Aorta (tissue), 5 donors: Measurements from ENCODE around the gene SMPD3. TPM values are rescaled to one million over a fixed set of nuclear protein-coding genes. Genes with fewer than 3 reads are reported as not detected.
A peak's percentile ranks its signal among the peaks of the same experiment; 100 is the strongest.

Experiments
- ATAC-seq: fragments of 200-7000 bp; cut with Tn5 transposase; one replicate; pipeline ENCODE4 v1.9.1; 2022; ENCODE audit warnings: moderate library complexity; ENCODE audit not compliant: low FRiP score
- DNase-seq, 2 donors: peaks; one replicate each; pipeline ENCODE4 v3.0.0-alpha.2; 2020
- H3K27ac ChIP-seq, 2 donors: one replicate each; pipeline ENCODE4 v1.5.1; 2013; ENCODE audit warnings: low read length in 2 of 2, mild to moderate bottlenecking in 2 of 2, moderate library complexity in 2 of 2, control low read depth in 1 of 2, inconsistent platforms in 1 of 2, low read depth in 1 of 2
- H3K27me3 ChIP-seq, 2 donors: one replicate each; pipeline ENCODE4 v1.6.1; 2013; ENCODE audit warnings: control low read depth in 1 of 2, low read length in 1 of 2, mild to moderate bottlenecking in 1 of 2, moderate library complexity in 1 of 2; ENCODE audit not compliant: insufficient read depth in 2 of 2, control insufficient read depth in 1 of 2
- H3K36me3 ChIP-seq, 2 donors: one replicate each; pipeline ENCODE4 v1.6.1; 2013; ENCODE audit warnings: control low read depth in 1 of 2, low read length in 1 of 2, mild to moderate bottlenecking in 1 of 2; ENCODE audit not compliant: insufficient read depth in 2 of 2, control insufficient read depth in 1 of 2
- H3K4me1 ChIP-seq, 2 donors: one replicate each; pipeline ENCODE4 v1.6.1; 2013; ENCODE audit warnings: low read length in 2 of 2, control low read depth in 1 of 2, mild to moderate bottlenecking in 1 of 2, moderate library complexity in 1 of 2; ENCODE audit not compliant: insufficient read depth in 2 of 2, control insufficient read depth in 1 of 2
- H3K4me3 ChIP-seq, 2 donors: one replicate each; pipeline ENCODE4 v1.5.1; 2013; ENCODE audit warnings: low read length in 2 of 2, control low read depth in 1 of 2, mild to moderate bottlenecking in 1 of 2
- H3K9me3 ChIP-seq: one replicate; pipeline ENCODE4 v1.6.1; 2013; ENCODE audit warnings: mild to moderate bottlenecking, low read length; ENCODE audit not compliant: control insufficient read depth
- WGBS, 2 donors: extraction: QIAGEN DNeasy Blood & Tissue Kit; methylation state at CpG; one replicate each; pipeline ENCODE4 v1.1.7; 2013; 5-methylcytosine and 5-hydroxymethylcytosine counted together
- intact Hi-C, 2 donors: fragments of 100-400 bp; cut with DNase I; formaldehyde crosslinking; loops; one replicate each; pipeline versions ENCODE4 v1.14.2 to v1.15.0; 2022
- polyA plus RNA-seq, 2 donors: library from polyadenylated mRNA; stranded (reverse); fragments of 200-250 nt; gene quantifications; one replicate each; pipeline ENCODE4 v1.2.3, GENCODE V29; 2013
- total RNA-seq, 2 donors: library from RNA; stranded (reverse); fragmentation: NEBNext Ultra II Directional; extraction: Animal tissue kit (Norgen Biotek cat#: 25700); gene quantifications; one replicate each; pipeline ENCODE4 v1.2.1, GENCODE V29; 2021
- donor health status: healthy with polysubstance abuse.
- donor health status: Bipolar disorder and iron deficiency.
- donor health status: DM: no; HTN: no; CAD: no.
- donor health status: DM: no; HTN: no; CAD: no.
- donor health status: DM: yes; HTN: yes; CAD: no.

Gene SMPD3
- total and polyA plus RNA-seq, 4 donors, result 0.29 to 7.5 (median 1.1) TPM; not detected in 1

DNA sequence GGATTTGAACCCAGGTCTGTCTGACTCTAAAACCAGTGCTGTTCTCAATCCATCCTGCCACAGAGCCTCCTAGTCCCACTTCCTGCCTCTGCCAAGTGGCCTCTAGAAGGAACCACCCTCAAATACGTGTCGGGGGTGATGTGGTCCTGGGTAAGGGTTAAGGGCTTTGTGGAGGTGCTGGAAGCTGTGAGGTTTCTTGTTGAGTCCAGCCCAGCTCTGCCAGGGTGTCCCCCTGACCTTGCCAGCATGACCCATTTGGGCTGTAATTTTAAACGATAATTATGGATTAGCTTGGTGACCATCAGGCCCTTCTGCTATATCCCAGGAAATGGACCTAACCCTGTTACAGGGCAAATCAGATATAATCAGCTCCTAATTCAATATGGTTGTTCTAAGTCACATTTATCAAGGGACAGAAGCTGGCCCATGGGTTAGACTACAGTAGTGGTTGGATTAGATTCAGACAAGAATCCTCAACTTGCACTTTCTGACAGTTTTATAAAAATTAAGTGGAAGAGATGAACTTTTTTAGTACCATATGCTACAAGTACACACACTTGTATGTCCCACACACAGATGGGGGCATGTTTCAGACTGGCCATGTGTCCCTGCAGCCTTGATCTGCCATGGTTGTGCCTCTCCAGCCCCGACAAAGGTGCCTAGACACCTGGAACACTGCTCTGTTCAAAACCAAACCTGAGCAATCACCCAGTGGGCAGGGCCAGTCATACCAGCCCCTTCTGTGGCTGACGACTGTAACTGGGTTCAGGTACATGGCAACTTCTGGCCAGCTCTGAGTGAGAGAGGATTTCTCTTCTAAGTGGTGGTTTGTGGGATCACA, 48.0 kb downstream of the SMPD3 start:
- ATAC-seq, result no peak
- Histone ChIP-seq H3K9me3 (no peaks in the 10 kb centered on the region), H3K27me3 (no peaks in the 10 kb centered on the region), H3K4me1 (no peaks in the 10 kb centered on the region), H3K36me3 (no peaks in the 10 kb centered on the region), H3K27ac (no peak overlapping the region), H3K4me3 (no peak overlapping the region)
- DNase-seq, result peak in 1 of 2 donors; percentile 26
- intact Hi-C loops, result no loop called here
- 84 to 85% methylated on average over 5 of the region's 5 CpGs for WGBS, 2 donors

DNA sequence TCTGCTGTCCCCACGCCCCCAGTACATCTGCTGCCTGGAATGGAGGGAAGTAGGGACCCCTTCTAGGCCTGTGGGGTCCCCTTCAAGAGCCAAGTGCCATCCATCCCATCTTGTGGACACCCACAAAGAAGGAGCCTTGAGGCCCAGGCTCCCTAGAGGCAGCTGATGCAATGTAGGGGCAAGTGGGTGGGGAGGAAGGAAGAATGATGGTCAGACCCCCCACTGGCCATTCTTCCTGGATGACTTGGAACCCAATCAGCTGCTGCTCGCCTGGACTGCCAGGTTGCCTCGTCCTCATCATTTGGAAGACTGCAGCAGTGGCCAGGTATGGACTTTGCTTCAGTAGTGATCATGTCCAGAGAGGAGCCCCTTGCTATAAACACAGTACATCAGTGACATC, 48.9 kb downstream of the SMPD3 start:
- no peaks in the 10 kb centered on the region for H3K4me1 ChIP-seq
- no peaks in the 10 kb centered on the region for H3K9me3 ChIP-seq
- H3K27me3 ChIP-seq, result no peaks in the 10 kb centered on the region
- no peak overlapping the region for H3K4me3 ChIP-seq
- ATAC-seq (no peak), DNase-seq (peak in 1 of 2 donors; percentile 57)
- H3K36me3 ChIP-seq, result no peaks in the 10 kb centered on the region
- intact Hi-C loops, result no loop called here
- WGBS, 2 donors, result 88 to 93% methylated on average over 3 of the region's 3 CpGs
- no peak overlapping the region for H3K27ac ChIP-seq

DNA sequence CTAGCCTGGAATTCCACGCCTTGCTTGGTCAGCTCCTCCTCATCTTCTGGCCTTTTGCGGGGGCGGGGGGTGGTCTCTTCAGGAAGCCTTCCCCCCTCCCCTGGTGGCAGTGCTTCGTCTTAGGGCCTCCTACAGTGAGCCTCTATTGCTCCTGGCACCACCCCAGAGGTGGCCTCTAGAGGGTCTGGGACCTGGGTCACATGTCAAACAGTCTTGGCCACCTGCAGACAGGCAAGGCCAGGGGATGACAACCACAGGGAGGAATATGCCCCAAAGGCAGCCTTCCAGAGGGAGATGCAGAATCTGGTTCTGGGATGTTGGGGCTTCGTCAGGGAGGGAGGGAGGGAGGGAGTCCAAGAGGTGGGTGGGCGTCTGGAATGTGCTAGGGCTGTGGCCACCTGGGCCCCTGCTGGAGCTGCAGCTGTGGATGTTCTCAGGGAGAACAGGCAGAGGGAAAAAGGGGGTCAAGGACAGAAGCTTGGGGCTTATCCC, 50.6 kb downstream of the SMPD3 start:
- Histone ChIP-seq H3K9me3 (no peaks in the 10 kb centered on the region), H3K27ac (no peak overlapping the region), H3K27me3 (no peaks in the 10 kb centered on the region), H3K36me3 (no peaks in the 10 kb centered on the region), H3K4me3 (no peak overlapping the region), H3K4me1 (no peaks in the 10 kb centered on the region)
- ATAC-seq, result no peak
- WGBS, 2 donors, result 73 to 74% methylated on average over 6 of the region's 6 CpGs
- intact Hi-C loops, result no loop called here
- DNase-seq, result peak in 1 of 2 donors; percentile 55

GRCh38 chr16:68396481-68396880, 51.8 kb downstream of the SMPD3 start:
- Histone ChIP-seq H3K9me3 (no peaks in the 10 kb centered on the region), H3K4me3 (no peak overlapping the region), H3K36me3 (no peaks in the 10 kb centered on the region), H3K27ac (no peak overlapping the region), H3K27me3 (no peaks in the 10 kb centered on the region), H3K4me1 (no peaks in the 10 kb centered on the region)
- peak in 1 of 2 donors; percentile 19 for DNase-seq
- WGBS, 2 donors, result 37 to 38% methylated on average over 6 of the region's 6 CpGs
- no peak for ATAC-seq
- intact Hi-C loops, result no loop called here

DNA sequence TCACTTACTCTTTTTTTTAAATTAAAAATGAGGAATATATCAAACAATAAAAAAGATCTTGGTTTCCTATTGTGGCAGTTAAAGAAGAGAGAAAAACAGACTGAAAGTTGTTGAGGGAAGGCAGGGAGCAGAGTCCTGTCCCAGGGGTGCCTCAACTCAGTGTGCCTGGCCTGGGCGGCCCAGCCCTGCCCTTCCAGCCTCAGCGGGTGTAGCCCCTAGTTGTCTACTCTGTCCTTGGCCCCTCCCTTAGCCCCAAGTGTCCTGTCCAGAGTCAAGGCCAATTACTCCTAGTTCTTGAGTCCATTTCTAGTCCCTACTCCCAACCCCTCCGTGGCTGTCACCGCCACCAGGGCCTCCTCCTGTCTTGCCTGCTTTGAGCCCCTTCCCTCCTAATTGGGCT, 52.5 kb downstream of the SMPD3 start:
- ATAC-seq, result no peak

GRCh38 chr16:68395167-68395786, 53.0 kb downstream of the SMPD3 start:
- intact Hi-C loops, result no loop called here
- peak in 1 of 2 donors; percentile 35 for DNase-seq

More for the DNA sequence above, 52.5 kb downstream of the SMPD3 start:
- no peaks in the 10 kb centered on the region for H3K27me3 ChIP-seq
- H3K27ac ChIP-seq, result no peak overlapping the region
- 81 to 82% methylated on average over 4 of the region's 4 CpGs for WGBS, 2 donors
- intact Hi-C loops, result no loop called here
- no peaks in the 10 kb centered on the region for H3K9me3 ChIP-seq
- no peaks in the 10 kb centered on the region for H3K4me1 ChIP-seq
- no peak overlapping the region for H3K4me3 ChIP-seq
- peak in 1 of 2 donors; percentile 21 for DNase-seq
- no peaks in the 10 kb centered on the region for H3K36me3 ChIP-seq

DNA sequence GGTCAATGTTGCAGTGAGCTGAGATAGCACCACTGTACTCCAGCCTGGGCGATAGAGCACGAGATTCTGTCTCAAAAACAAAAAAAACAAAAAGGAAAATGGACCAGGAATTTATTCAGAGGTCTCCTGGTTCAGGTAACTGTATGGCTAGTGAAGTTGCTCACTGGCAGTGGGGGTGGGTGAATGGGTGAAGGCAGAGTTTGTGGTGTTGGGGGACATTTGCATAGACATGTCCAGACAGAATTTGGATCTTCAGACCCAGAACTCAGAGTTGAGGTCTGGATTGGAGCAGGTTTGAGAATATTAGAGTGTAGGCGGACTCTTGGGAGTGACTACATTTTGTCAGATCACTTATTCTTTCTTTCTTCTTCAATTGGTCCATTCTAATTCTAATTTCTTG, 55.0 kb downstream of the SMPD3 start:
- Histone ChIP-seq H3K27ac (no peak overlapping the region), H3K4me1 (no peaks in the 10 kb centered on the region), H3K27me3 (no peaks in the 10 kb centered on the region), H3K4me3 (no peak overlapping the region), H3K36me3 (no peaks in the 10 kb centered on the region), H3K9me3 (no peaks in the 10 kb centered on the region)
- WGBS, 2 donors, result 83 to 85% methylated on average over 3 of the region's 3 CpGs
- ATAC-seq (no peak), DNase-seq (no peak)
- intact Hi-C loops, result no loop called here

More at GRCh38 chr16:68395167-68395786, 53.0 kb downstream of the SMPD3 start:
- Histone ChIP-seq H3K9me3 (no peaks in the 10 kb centered on the region), H3K36me3 (no peaks in the 10 kb centered on the region), H3K4me3 (no peak overlapping the region), H3K27ac (no peak overlapping the region), H3K4me1 (no peaks in the 10 kb centered on the region), H3K27me3 (no peaks in the 10 kb centered on the region)
- WGBS, 2 donors, result 63 to 76% methylated on average over 8 of the region's 8 CpGs
- no peak for ATAC-seq

DNA sequence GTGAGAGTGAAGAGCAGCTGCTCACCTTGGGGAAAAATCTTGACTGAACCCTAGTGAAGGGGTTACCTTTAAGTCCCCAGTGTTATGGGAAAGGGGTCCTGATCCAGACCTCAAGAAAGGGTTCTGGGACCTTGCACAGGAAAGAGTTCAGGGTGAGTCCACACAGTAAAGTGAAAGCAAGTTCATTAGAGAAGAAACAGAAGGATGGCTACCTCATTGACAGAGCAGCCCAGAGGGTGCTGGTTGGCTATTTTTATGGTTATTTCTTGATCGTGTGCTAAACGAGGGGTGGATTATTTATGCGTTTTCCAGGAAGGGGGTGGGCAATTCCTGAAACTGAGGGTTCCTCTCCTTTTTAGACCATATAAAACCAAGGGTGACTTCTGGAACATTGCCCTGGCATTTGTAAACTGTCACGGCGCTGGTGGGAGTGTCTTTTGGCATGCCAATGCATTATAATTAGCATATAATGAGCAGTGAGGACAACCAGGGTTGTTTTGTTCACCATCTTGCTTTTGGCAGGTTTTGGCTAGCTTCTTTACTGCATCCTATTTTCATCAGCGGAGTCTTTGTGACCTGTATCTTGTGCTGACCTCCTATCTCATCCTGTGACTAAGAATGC, 58.4 kb downstream of the SMPD3 start:
- Histone ChIP-seq H3K4me3 (no peak overlapping the region), H3K27ac (no peak overlapping the region), H3K36me3 (no peaks in the 10 kb centered on the region), H3K4me1 (no peaks in the 10 kb centered on the region), H3K27me3 (no peaks in the 10 kb centered on the region), H3K9me3 (no peaks in the 10 kb centered on the region)
- no peak for DNase-seq
- no peak for ATAC-seq
- WGBS, 2 donors, result 63 to 69% methylated on average over 6 of the region's 6 CpGs
- intact Hi-C loops, result no loop called here
